HG03039 (cell line): ENCODE data around the gene C2.
"Not testable (repeated sequence)": the region's sequence is repeated elsewhere in the genome, so short reads cannot be mapped to it uniquely, and the experiment has no call there.

Source experiments
- ATAC-seq: cut with Tn5 transposase; IDR thresholded peaks from one replicate; pipeline ENCODE4 v1.9.1; 2021; ENCODE audit warnings: mild to moderate bottlenecking, moderate library complexity; ENCODE audit not compliant: unreplicated experiment

Gene C2

GRCh38 chr6:31972709-31973350 lies 45.3 kb downstream of the C2 start:
- ATAC-seq, result no peak

GRCh38 chr6:31976065-31976464 lies 48.5 kb downstream of the C2 start:
- not testable (repeated sequence) for ATAC-seq

DNA sequence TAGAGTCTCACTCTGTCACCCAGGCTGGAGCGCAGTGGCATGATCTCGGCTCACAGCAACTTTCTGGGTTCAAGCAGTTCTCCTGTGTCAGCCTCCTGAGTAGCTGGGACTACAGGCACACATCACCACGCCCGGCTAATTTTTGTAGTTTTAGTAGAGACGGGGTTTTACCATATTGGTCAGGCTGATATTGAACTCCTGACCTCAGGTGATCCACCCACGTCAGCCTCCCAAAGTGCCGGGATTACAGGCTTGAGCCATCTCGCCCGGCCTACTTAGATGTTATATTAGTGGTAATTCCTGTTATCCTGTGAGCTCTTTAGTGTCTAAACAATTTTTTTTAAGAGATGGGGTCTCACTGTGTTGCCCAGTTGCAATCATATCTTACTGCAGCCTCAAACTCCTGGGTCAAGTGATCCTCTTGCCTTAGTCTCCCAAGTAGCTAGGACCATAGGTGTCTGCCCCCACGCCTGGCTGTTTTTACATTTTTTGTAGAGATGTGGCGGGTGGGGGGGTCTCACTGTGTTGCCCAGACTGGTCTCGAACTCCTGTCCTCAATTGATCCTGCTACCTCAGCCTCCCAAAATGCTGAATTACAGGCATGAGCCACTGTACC lies 50.4 kb downstream of the C2 start:
- no peak for ATAC-seq

- no peak for ATAC-seq
Measured at GRCh38 chr6:31978831-31979230, 51.3 kb downstream of the C2 start.

- no peak for ATAC-seq
Measured at GRCh38 chr6:31979238-31979898, 51.9 kb downstream of the C2 start.

GRCh38 chr6:31980195-31980876 lies 52.8 kb downstream of the C2 start:
- not testable (repeated sequence) for ATAC-seq

DNA sequence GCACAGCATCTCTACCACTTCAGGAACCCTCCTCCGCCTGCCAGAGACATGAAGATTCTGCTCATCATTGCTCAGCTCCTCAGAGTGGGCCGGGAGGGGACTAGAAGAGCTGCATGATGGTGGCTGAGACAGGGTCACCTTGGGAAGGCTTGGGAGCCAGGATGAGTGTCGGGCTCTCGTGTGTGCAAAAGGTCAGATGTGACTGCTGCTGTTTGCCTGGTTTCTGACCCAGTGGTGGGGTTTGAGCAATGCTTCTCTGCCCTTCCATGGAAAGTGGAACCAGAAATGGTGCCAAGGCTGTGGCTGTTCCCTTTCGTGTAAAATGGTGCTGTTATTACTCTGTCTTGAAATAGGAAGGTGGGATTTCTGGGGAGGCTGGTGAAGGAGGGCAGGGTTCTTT lies 53.5 kb downstream of the C2 start:
- ATAC-seq, result not testable (repeated sequence)

DNA sequence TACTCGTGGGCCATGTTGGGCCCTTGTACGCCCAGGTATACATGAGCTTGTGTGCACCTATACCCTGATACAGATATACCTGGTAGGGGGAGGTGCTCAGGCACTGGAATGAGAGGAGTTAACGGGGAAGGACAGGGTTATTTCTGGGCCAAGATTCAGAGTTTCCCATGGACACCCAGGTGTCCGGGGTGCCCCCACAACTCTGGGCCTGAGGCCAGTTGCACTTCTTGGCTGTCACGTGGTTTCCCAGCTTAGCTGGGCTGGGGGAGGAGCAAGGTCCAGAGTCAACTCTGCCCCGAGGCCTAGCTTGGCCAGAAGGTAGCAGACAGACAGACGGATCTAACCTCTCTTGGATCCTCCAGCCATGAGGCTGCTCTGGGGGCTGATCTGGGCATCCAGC lies 54.2 kb downstream of the C2 start, which contains the start of gene C4A:
TSS of gene C4A (plus strand) at position 314 of the 400 bp plus-strand sequence. CDS start at position 365, 51 bp downstream.
- ATAC-seq, result not testable (repeated sequence)

DNA sequence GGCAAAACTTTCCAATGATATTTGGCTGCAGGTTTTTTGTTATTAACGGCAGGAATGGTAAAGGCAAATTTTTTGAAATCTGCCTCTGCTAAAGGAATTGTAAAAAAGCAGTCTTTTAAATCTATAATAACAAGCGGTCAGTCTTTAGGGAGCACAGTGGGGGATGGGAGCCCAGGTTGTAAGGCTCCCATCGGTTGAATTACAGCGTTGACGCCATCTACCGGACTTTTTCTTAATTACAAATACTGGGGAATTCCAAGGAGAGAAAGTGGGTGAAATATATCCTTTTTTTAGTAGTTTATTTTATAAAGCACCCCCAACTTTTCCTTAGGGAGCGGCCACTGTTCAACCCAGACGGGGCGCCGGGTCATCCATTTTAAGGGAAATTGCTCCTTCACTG lies 61.8 kb downstream of the C2 start:
- ATAC-seq, result not testable (repeated sequence)

DNA sequence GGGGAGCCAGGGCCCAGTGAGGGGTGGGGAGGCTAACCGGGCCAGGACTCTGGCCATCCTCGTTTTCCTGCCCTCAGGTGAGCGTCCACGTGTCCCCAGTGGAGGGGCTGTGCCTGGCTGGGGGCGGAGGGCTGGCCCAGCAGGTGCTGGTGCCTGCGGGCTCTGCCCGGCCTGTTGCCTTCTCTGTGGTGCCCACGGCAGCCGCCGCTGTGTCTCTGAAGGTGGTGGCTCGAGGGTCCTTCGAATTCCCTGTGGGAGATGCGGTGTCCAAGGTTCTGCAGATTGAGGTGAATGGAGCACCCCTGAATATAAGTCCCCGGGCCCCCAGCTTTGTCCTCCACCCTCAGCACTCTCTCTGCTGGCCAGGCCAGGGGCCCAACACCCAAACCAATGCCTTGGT lies 66.9 kb downstream of the C2 start:
- not testable (repeated sequence) for ATAC-seq
